Measurements from ENCODE around the gene TPCN2. TPM values are rescaled to one million over a fixed set of nuclear protein-coding genes. Genes with fewer than 3 reads are reported as not detected.

TPCN2 gene
- polyA plus RNA-seq, 3 donors, result 29.3 to 52.8 (median 31.5) TPM

DNA sequence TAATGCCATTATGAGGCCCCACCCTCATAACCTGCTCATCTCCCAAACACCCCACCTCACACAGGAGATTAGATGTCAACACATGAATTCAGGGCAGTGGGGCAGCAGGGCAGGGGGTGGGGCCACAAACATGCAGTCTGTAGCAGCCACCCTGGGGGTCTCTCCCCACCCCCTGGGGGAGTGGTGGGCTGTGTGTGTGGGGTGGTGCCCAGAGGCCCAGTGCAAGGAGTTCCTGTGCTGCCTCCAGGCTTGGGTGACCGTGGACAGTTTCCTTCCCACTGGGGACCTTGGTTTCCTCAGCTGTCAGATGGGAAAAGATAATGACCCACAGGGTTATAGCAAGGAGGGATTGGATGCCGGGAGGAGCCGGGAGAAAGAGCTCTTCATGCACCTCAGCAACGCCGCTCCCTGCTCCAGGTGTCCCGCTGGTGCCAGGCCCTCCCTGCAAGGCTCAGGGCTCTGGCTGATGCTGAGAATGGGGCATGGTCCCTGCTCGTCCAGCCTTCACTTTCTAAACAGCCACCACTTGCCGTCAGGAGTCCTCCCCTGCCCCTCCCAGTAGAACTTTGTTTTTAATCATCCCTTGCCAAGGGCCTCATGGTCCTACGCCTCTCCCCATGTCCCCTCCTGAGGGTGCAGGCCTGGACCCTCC lies 33.7 kb upstream of the TPCN2 start:
- peaks cover 30% of the 10 kb centered on the region for H3K4me1 Mint-ChIP-seq
- Histone ChIP-seq H3K27me3 (ENCODE audit: control insufficient read depth in 2 of 2, insufficient read depth in 2 of 2, low read length in 2 of 2) (peaks cover 0 to 46% of the 10 kb centered on the region in 2 donors), H3K9ac (ENCODE audit: insufficient read depth, low read length, poor library complexity, severe bottlenecking) (no peak overlapping the region), H3K79me2 (ENCODE audit: insufficient read depth, low read length) (no peaks in the 10 kb centered on the region), H4K20me1 (ENCODE audit: insufficient read depth, low read length) (no peaks in the 10 kb centered on the region), H3K4me2 (replicated peaks; ENCODE audit: extremely low read depth, low read length, poor library complexity, severe bottlenecking) (no peak overlapping the region), H2AFZ (ENCODE audit: insufficient read depth, low read depth, low read length, poor library complexity, severe bottlenecking) (no peak overlapping the region), H3K4me3 (replicated peaks in 1 of 3; ENCODE audit: low read depth in 2 of 3, low read length in 3 of 3) (no peak overlapping the region), H3K9me3 (replicated peaks in 1 of 2; ENCODE audit: control insufficient read depth in 1 of 2, insufficient read depth in 1 of 2, low read length in 2 of 2) (no peaks in the 10 kb centered on the region), H3K4me1 (ENCODE audit: control insufficient read depth in 1 of 2, insufficient read depth in 2 of 2, low read length in 2 of 2) (peaks cover 37 to 39% of the 10 kb centered on the region in 2 donors), H3K27ac (ENCODE audit: low read depth in 1 of 2, low read length in 2 of 2) (no peak overlapping the region), H3K36me3 (replicated peaks in 1 of 2; ENCODE audit: control insufficient read depth in 1 of 2, insufficient read depth in 2 of 2, low read length in 2 of 2) (no peaks in the 10 kb centered on the region)
- H3K9me3 Mint-ChIP-seq, result peaks cover 0 to 3% (median 2%) of the 10 kb centered on the region in 7 donors
- TF ChIP-seq, protein P1, sequence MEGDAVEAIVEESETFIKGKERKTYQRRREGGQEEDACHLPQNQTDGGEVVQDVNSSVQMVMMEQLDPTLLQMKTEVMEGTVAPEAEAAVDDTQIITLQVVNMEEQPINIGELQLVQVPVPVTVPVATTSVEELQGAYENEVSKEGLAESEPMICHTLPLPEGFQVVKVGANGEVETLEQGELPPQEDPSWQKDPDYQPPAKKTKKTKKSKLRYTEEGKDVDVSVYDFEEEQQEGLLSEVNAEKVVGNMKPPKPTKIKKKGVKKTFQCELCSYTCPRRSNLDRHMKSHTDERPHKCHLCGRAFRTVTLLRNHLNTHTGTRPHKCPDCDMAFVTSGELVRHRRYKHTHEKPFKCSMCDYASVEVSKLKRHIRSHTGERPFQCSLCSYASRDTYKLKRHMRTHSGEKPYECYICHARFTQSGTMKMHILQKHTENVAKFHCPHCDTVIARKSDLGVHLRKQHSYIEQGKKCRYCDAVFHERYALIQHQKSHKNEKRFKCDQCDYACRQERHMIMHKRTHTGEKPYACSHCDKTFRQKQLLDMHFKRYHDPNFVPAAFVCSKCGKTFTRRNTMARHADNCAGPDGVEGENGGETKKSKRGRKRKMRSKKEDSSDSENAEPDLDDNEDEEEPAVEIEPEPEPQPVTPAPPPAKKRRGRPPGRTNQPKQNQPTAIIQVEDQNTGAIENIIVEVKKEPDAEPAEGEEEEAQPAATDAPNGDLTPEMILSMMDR (IDR thresholded peaks at IDR 0.05), result no peak
- peaks cover 28 to 49% (median 48%) of the 10 kb centered on the region in 3 donors for H3K27me3 Mint-ChIP-seq (ENCODE audit: low read depth in 3 of 3)
- WGBS (ENCODE audit: insufficient coverage), result 56% methylated on average over 6 of the region's 9 CpGs
- DNase-seq, result no peak
- H3K4me3 Mint-ChIP-seq, result no peak overlapping the region
- intact Hi-C loops (cut with micrococcal nuclease), result no loop called here
- H3K36me3 Mint-ChIP-seq, result peaks cover 3% of the 10 kb centered on the region in 2 donors
- no peak overlapping the region for H3K27ac Mint-ChIP-seq

DNA sequence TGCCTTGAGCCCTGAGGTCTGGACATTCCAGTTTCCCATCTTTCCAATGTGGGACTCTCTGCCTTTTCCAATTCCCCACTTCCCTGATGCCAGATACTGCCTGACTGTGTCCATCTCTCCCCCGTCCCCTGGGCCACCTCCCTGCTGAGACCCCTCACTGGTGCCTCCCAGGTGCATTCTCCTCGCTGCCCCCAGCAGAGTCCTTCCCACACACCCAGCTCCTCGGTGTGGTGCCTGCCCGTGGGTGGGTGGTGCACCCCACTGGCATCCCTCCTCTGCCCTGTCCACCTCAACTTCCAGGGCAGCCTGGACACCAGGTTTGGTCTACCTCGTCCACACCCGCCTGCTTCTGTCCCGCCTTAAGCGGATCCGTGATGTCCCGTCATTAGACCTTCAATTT lies 30.8 kb upstream of the TPCN2 start:
- H3K36me3 ChIP-seq (replicated peaks in 1 of 2; ENCODE audit: control insufficient read depth in 1 of 2, insufficient read depth in 2 of 2, low read length in 2 of 2), result no peaks in the 10 kb centered on the region
- no peaks in the 10 kb centered on the region for H3K36me3 Mint-ChIP-seq
- H3K9me3 ChIP-seq (replicated peaks in 1 of 2; ENCODE audit: control insufficient read depth in 1 of 2, insufficient read depth in 1 of 2, low read length in 2 of 2), result no peaks in the 10 kb centered on the region
- peaks cover 5% of the 10 kb centered on the region for H3K4me1 Mint-ChIP-seq
- peaks cover 8 to 10% of the 10 kb centered on the region in 2 donors for H3K4me1 ChIP-seq (ENCODE audit: control insufficient read depth in 1 of 2, insufficient read depth in 2 of 2, low read length in 2 of 2)
- peaks cover 0 to 20% of the 10 kb centered on the region in 2 donors for H3K27me3 ChIP-seq (ENCODE audit: control insufficient read depth in 2 of 2, insufficient read depth in 2 of 2, low read length in 2 of 2)
- no peak overlapping the region for H3K27ac Mint-ChIP-seq
- no peaks in the 10 kb centered on the region for H3K79me2 ChIP-seq (ENCODE audit: insufficient read depth, low read length)
- no peak overlapping the region for H3K27ac ChIP-seq (ENCODE audit: low read depth in 1 of 2, low read length in 2 of 2)
- DNase-seq, result no peak
- peaks cover 15 to 27% (median 23%) of the 10 kb centered on the region in 3 donors for H3K27me3 Mint-ChIP-seq (ENCODE audit: low read depth in 3 of 3)
- no peak overlapping the region for H3K4me3 Mint-ChIP-seq
- H3K4me3 ChIP-seq (replicated peaks in 1 of 3; ENCODE audit: low read depth in 2 of 3, low read length in 3 of 3), result no peak overlapping the region
- TF ChIP-seq, protein P1 (IDR thresholded peaks at IDR 0.05), result no peak
- H2AFZ ChIP-seq (ENCODE audit: insufficient read depth, low read depth, low read length, poor library complexity, severe bottlenecking), result no peak overlapping the region
- intact Hi-C loops (cut with micrococcal nuclease), result no loop called here
- peaks cover 0 to 3% (median 2%) of the 10 kb centered on the region in 7 donors for H3K9me3 Mint-ChIP-seq
- no peaks in the 10 kb centered on the region for H4K20me1 ChIP-seq (ENCODE audit: insufficient read depth, low read length)
- H3K9ac ChIP-seq (ENCODE audit: insufficient read depth, low read length, poor library complexity, severe bottlenecking), result no peak overlapping the region
- no peak overlapping the region for H3K4me2 ChIP-seq (replicated peaks; ENCODE audit: extremely low read depth, low read length, poor library complexity, severe bottlenecking)
- WGBS (ENCODE audit: insufficient coverage), result 89% methylated on average over 10 of the region's 10 CpGs
